HepG2 (cell line): ENCODE data around the gene PRRT2. TPM values are rescaled to one million over a fixed set of nuclear protein-coding genes. Genes with fewer than 3 reads are reported as not detected.

Experiments
- FOXK1 ChIP-seq: sonication (generic); formaldehyde crosslinking; IDR thresholded peaks from 2 replicates; pipeline ENCODE4 v1.4.0; 2020; ENCODE audit warnings: low read depth, missing genetic modification reagents, borderline replicate concordance
- HNRNPLL ChIP-seq: fragments of 200-400 bp; formaldehyde crosslinking; IDR thresholded peaks from 2 replicates; pipeline ENCODE4 v1.6.1; 2017; ENCODE audit warnings: mild to moderate bottlenecking, low read depth, low read length; ENCODE audit not compliant: poor library complexity, severe bottlenecking
- IRX3 ChIP-seq: sonication (generic); formaldehyde crosslinking; IDR thresholded peaks from 2 replicates; pipeline ENCODE4 v1.8.1; 2023; ENCODE audit warnings: mild to moderate bottlenecking, low read depth, missing genetic modification reagents, borderline replicate concordance
- ISX ChIP-seq: sonication (generic); formaldehyde crosslinking; conservative IDR thresholded peaks from 2 replicates; pipeline ENCODE4 v1.5.0; 2020; ENCODE audit warnings: missing genetic modification reagents
- KDM4B ChIP-seq: sonication (generic); formaldehyde crosslinking; IDR thresholded peaks from 2 replicates; pipeline ENCODE4 v1.4.0; 2020; ENCODE audit warnings: missing genetic modification reagents
- NR1H2 ChIP-seq: sonication (generic); formaldehyde crosslinking; IDR thresholded peaks from 2 replicates; pipeline ENCODE4 v1.8.1; 2022; ENCODE audit warnings: low read depth, missing genetic modification reagents, borderline replicate concordance
- NR2F1 ChIP-seq, 2 experiments: fragments of 450-650 bp in 1 of 2; formaldehyde crosslinking in 1 of 2; IDR thresholded peaks; 2 replicates each; pipeline versions ENCODE4 v1.5.0 to v1.6.1; 2016 to 2020; ENCODE audit warnings: mild to moderate bottlenecking in 1 of 2, missing compliant biosample characterization in 1 of 2, missing genetic modification reagents in 1 of 2, moderate library complexity in 1 of 2
- NR2F2 ChIP-seq: IDR thresholded peaks from 2 replicates; pipeline ENCODE4 v1.6.1; 2012; ENCODE audit warnings: low read depth, inconsistent platforms, borderline replicate concordance
- PLRG1 ChIP-seq: fragments of 450-650 bp; conservative IDR thresholded peaks from 2 replicates; pipeline ENCODE4 v1.6.1; 2016
- RFX5 ChIP-seq: IDR thresholded peaks from 2 replicates; pipeline ENCODE4 v1.6.1; 2011; ENCODE audit warnings: low read depth, low read length, improper control_type of control experiment
- SOX13 ChIP-seq, 3 experiments: fragments of 450-650 bp in 1 of 3; sonication (generic) in 1 of 3; formaldehyde crosslinking in 1 of 3; IDR thresholded peaks in 2 of 3; conservative IDR thresholded peaks in 1 of 3; 2 replicates each; pipeline versions ENCODE4 v1.5.0 to v1.6.1; 2016 to 2020; ENCODE audit warnings: antibody characterized with exemption in 1 of 3, mild to moderate bottlenecking in 1 of 3, missing compliant biosample characterization in 1 of 3, missing genetic modification reagents in 1 of 3, moderate library complexity in 1 of 3
- SRSF1 ChIP-seq: fragments of 200-400 bp; formaldehyde crosslinking; optimal IDR thresholded peaks from 2 replicates; pipeline ENCODE3; 2017; ENCODE audit warnings: mild to moderate bottlenecking, low read depth, low read length, moderate library complexity
- TCF12 ChIP-seq, 2 experiments: fragments of 450-650 bp in 1 of 2; sonication (generic) in 1 of 2; formaldehyde crosslinking in 1 of 2; IDR thresholded peaks; 2 replicates each; pipeline versions ENCODE4 v1.6.1 to v1.8.0; 2017 to 2022; ENCODE audit warnings: antibody characterized with exemption in 1 of 2, mild to moderate bottlenecking in 1 of 2, missing genetic modification reagents in 1 of 2, moderate library complexity in 1 of 2
- TCF7L2 ChIP-seq: IDR thresholded peaks from 2 replicates; pipeline ENCODE4 v1.6.1; 2011; ENCODE audit warnings: mild to moderate bottlenecking, low read depth, low read length, moderate library complexity
- ZNF446 ChIP-seq: sonication (generic); formaldehyde crosslinking; IDR thresholded peaks from 2 replicates; pipeline ENCODE4 v1.5.0; 2020; ENCODE audit warnings: mild to moderate bottlenecking, missing genetic modification reagents
- ZNF556 ChIP-seq: sonication (generic); formaldehyde crosslinking; IDR thresholded peaks from 2 replicates; pipeline ENCODE4 v1.4.0; 2020; ENCODE audit warnings: mild to moderate bottlenecking, missing genetic modification reagents, borderline replicate concordance
- ZNF563 ChIP-seq: sonication (generic); formaldehyde crosslinking; IDR thresholded peaks from 2 replicates; pipeline ENCODE4 v1.8.0; 2022; ENCODE audit warnings: mild to moderate bottlenecking, moderate library complexity, missing genetic modification reagents
- ZNF574 ChIP-seq: sonication (generic); formaldehyde crosslinking; IDR thresholded peaks from 2 replicates; pipeline ENCODE4 v1.4.0; 2020; ENCODE audit warnings: missing genetic modification reagents
- ZNF619 ChIP-seq: sonication (generic); formaldehyde crosslinking; IDR thresholded peaks from 2 replicates; pipeline ENCODE4 v1.4.0; 2020; ENCODE audit warnings: mild to moderate bottlenecking, missing genetic modification reagents
- ZNF788 ChIP-seq: sonication (generic); formaldehyde crosslinking; IDR thresholded peaks from 2 replicates; pipeline ENCODE4 v1.5.0; 2020; ENCODE audit warnings: mild to moderate bottlenecking, missing genetic modification reagents, borderline replicate concordance
- polyA plus RNA-seq, 8 experiments: library from polyadenylated mRNA; depleted of rRNA in 3 of 8; stranded (reverse) in 7 of 8; unstranded in 1 of 8; fragments of >200 nt; fragmentation: Illumina TruSeq in 4 of 8; extraction: Trizol in 4 of 8; gene quantifications; 2 replicates each; pipeline versions ENCODE4 v1.2.1 to v1.2.3, GENCODE V29; 2011 to 2016; ENCODE audit warnings: low read depth in 4 of 8, missing spikeins in 1 of 8, mixed read lengths in 1 of 8; ENCODE audit not compliant: insufficient read depth in 1 of 8
- total RNA-seq, 5 experiments: library from RNA; depleted of rRNA; stranded (reverse); fragments of >200 nt; fragmentation: Illumina TruSeq; extraction: Trizol; gene quantifications; 2 replicates each; pipeline ENCODE4 v1.2.3, GENCODE V29; 2016; ENCODE audit warnings: low read depth in 1 of 5
- TF ChIP-seq, protein P1 (sequence below), 2 experiments: sonication (generic) in 1 of 2; formaldehyde crosslinking in 1 of 2; IDR thresholded peaks; 2 replicates each; pipeline versions ENCODE4 v1.4.0 to v1.6.1; 2018 to 2020; ENCODE audit warnings: missing genetic modification reagents in 2 of 2, borderline replicate concordance in 1 of 2, low read depth in 1 of 2, mild to moderate bottlenecking in 1 of 2, missing biosample characterization in 1 of 2
- TF ChIP-seq, protein P2 (sequence below): sonication (generic); formaldehyde crosslinking; IDR thresholded peaks from 2 replicates; pipeline ENCODE4 v1.4.0; 2020; ENCODE audit warnings: mild to moderate bottlenecking, low read depth, missing genetic modification reagents

Gene PRRT2
- total and polyA plus RNA-seq, 2 of the 13 experiments (the other 11 are each of a cell fraction or from before 2014, with no cell fraction given): 0.51 to 1.1 TPM

GRCh38 chr16:29811170-29811895 is 660 bp upstream of the PRRT2 start (continued):
- TF ChIP-seq ZNF574 (CRISPR knock-in tag) (peak; percentile 72), ZNF556 (CRISPR knock-in tag) (peak; percentile 47; the same call in 1 of the 2 replicates), SRSF1 (peak; percentile 78), NR2F1 (CRISPR knock-in tag; IDR thresholded peaks at IDR 0.05) (no peak), ZNF563 (CRISPR knock-in tag) (peak; percentile 26), ISX (CRISPR knock-in tag) (no peak), SOX13 (IDR thresholded peaks at IDR 0.05) (no peak), SOX13 (CRISPR knock-in tag; conservative IDR thresholded peaks at IDR 0.05 in 1 of 2, IDR thresholded peaks at IDR 0.05 in 1 of 2) (peak in 1 of 2 experiments; percentile 27; a peak in 1 of 4 replicates), RFX5 (no peak), ZNF788 (CRISPR knock-in tag) (0 out of 2 replicates have a peak, but pooled peaks have one; percentile 85), NR1H2 (CRISPR knock-in tag) (no peak), ZNF446 (no peak; the same call in 1 of the 2 replicates), NR2F2 (no peak), ZNF619 (CRISPR knock-in tag) (peak; percentile 97), HNRNPLL (peak; percentile 77), TCF7L2 (no peak), KDM4B (0 out of 2 replicates have a peak, but pooled peaks have one; percentile 63), PLRG1 (no peak), IRX3 (CRISPR knock-in tag) (no peak), TCF12 (IDR thresholded peaks at IDR 0.05) (no peak), TCF12 (CRISPR knock-in tag; IDR thresholded peaks at IDR 0.05) (0 out of 2 replicates have a peak, but pooled peaks have one; percentile 63), FOXK1 (CRISPR knock-in tag) (no peak)
- TF ChIP-seq, protein P1, sequence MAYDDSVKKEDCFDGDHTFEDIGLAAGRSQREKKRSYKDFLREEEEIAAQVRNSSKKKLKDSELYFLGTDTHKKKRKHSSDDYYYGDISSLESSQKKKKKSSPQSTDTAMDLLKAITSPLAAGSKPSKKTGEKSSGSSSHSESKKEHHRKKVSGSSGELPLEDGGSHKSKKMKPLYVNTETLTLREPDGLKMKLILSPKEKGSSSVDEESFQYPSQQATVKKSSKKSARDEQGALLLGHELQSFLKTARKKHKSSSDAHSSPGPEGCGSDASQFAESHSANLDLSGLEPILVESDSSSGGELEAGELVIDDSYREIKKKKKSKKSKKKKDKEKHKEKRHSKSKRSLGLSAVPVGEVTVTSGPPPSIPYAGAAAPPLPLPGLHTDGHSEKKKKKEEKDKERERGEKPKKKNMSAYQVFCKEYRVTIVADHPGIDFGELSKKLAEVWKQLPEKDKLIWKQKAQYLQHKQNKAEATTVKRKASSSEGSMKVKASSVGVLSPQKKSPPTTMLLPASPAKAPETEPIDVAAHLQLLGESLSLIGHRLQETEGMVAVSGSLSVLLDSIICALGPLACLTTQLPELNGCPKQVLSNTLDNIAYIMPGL (CRISPR knock-in tag; IDR thresholded peaks at IDR 0.05; ENCODE audit: borderline replicate concordance in 1 of 2, low read depth in 1 of 2): peak in 1 of 2 experiments; percentile 46; a peak in 2 of 4 replicates
- TF ChIP-seq, protein P2, sequence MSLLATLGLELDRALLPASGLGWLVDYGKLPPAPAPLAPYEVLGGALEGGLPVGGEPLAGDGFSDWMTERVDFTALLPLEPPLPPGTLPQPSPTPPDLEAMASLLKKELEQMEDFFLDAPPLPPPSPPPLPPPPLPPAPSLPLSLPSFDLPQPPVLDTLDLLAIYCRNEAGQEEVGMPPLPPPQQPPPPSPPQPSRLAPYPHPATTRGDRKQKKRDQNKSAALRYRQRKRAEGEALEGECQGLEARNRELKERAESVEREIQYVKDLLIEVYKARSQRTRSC (CRISPR knock-in tag): no peak
